HEK293 (cell line): ENCODE results near the gene SH3BP2.

Experiments used
- CTCF ChIA-PET: fragments of 350-600 bp; formaldehyde crosslinking; extraction: SDS; loops from one replicate; lab custom pipeline; 2021; ENCODE audit warnings: antibody characterized with exemption; lab: Yijun Ruan, JAX
- POLR2A ChIA-PET: fragments of 300-600 bp; formaldehyde crosslinking; extraction: SDS; loops from one replicate; lab custom pipeline; 2020; ENCODE audit warnings: antibody characterized with exemption, inconsistent platforms; lab: Yijun Ruan, JAX
- H3K27ac ChIP-seq: fragments of 200-500 bp; sonication (Bioruptor generic); 2 replicates; pipeline ENCODE4 v1.5.1; 2014; ENCODE audit warnings: low read depth, low read length, control low read depth, inconsistent platforms; ENCODE audit errors: extremely low read depth
- H3K36me3 ChIP-seq, 2 experiments: fragments of 200-500 bp in 1 of 2; sonication (Bioruptor generic) in 1 of 2; 1 replicate in 1 of 2; 2 replicates in 1 of 2; pipeline ENCODE4 v1.5.1; 2014 to 2017; ENCODE audit warnings: inconsistent platforms in 2 of 2, low read length in 2 of 2; ENCODE audit not compliant: control insufficient read depth in 2 of 2, insufficient read depth in 1 of 2
- H3K4me1 ChIP-seq: fragments of 200-500 bp; sonication (Bioruptor generic); 2 replicates; pipeline ENCODE4 v1.5.1; 2014; ENCODE audit warnings: mild to moderate bottlenecking, low read length, inconsistent platforms; ENCODE audit not compliant: control insufficient read depth, insufficient read depth
- H3K4me3 ChIP-seq: 2 replicates; pipeline ENCODE4 v1.5.1; 2011; ENCODE audit warnings: low read depth, mild to moderate bottlenecking, control low read depth, low read length, moderate library complexity
- H3K9me3 ChIP-seq: fragments of 200-500 bp; sonication (Bioruptor generic); 2 replicates; pipeline ENCODE4 v1.5.1; 2014; ENCODE audit warnings: low read depth, low read length, inconsistent platforms; ENCODE audit not compliant: control insufficient read depth, insufficient read depth
- EGR2 ChIP-seq: fragments of 450-650 bp; formaldehyde crosslinking; IDR thresholded peaks from 2 replicates; pipeline ENCODE4 v1.5.1; 2016; ENCODE audit warnings: low read depth, missing biosample characterization, missing genetic modification characterization
- OVOL3 ChIP-seq: fragments of 450-650 bp; formaldehyde crosslinking; IDR thresholded peaks from 2 replicates; pipeline ENCODE4 v1.5.1; 2016; ENCODE audit warnings: missing biosample characterization, missing genetic modification characterization
- SP7 ChIP-seq: fragments of 450-650 bp; formaldehyde crosslinking; IDR thresholded peaks from 2 replicates; pipeline ENCODE4 v1.5.1; 2016; ENCODE audit warnings: missing biosample characterization, missing genetic modification characterization
- ZBTB17 ChIP-seq: fragments of 450-650 bp; formaldehyde crosslinking; IDR thresholded peaks from 2 replicates; pipeline ENCODE4 v1.5.1; 2016; ENCODE audit warnings: missing biosample characterization, missing genetic modification characterization
- ZBTB20 ChIP-seq: fragments of 450-650 bp; formaldehyde crosslinking; IDR thresholded peaks from 2 replicates; pipeline ENCODE4 v1.5.1; 2016; ENCODE audit warnings: missing biosample characterization, missing genetic modification characterization
- ZBTB8A ChIP-seq: fragments of 450-650 bp; formaldehyde crosslinking; IDR thresholded peaks from 2 replicates; pipeline ENCODE4 v1.5.1; 2016; ENCODE audit warnings: missing biosample characterization, missing genetic modification characterization
- ZFHX2 ChIP-seq: fragments of 450-650 bp; formaldehyde crosslinking; conservative IDR thresholded peaks from 2 replicates; pipeline ENCODE4 v1.5.1; 2016; ENCODE audit warnings: missing biosample characterization, missing genetic modification characterization
- ZNF146 ChIP-seq: fragments of 450-650 bp; formaldehyde crosslinking; IDR thresholded peaks from 2 replicates; pipeline ENCODE4 v1.5.1; 2016; ENCODE audit warnings: missing biosample characterization, missing genetic modification characterization
- ZNF157 ChIP-seq: fragments of 450-650 bp; formaldehyde crosslinking; IDR thresholded peaks from 2 replicates; pipeline ENCODE4 v1.5.1; 2016; ENCODE audit warnings: missing biosample characterization, missing genetic modification characterization
- ZNF324 ChIP-seq: fragments of 450-650 bp; formaldehyde crosslinking; IDR thresholded peaks from 2 replicates; pipeline ENCODE4 v1.5.1; 2016; ENCODE audit warnings: missing biosample characterization, missing genetic modification characterization
- ZNF335 ChIP-seq: fragments of 450-650 bp; formaldehyde crosslinking; conservative IDR thresholded peaks from 2 replicates; pipeline ENCODE4 v1.5.1; 2016; ENCODE audit warnings: missing biosample characterization, missing genetic modification characterization
- ZNF341 ChIP-seq: fragments of 450-650 bp; formaldehyde crosslinking; IDR thresholded peaks from 2 replicates; pipeline ENCODE4; 2016; ENCODE audit warnings: low read depth, missing biosample characterization, missing genetic modification characterization
- ZNF423 ChIP-seq: fragments of 450-650 bp; formaldehyde crosslinking; IDR thresholded peaks from 2 replicates; pipeline ENCODE4 v1.5.1; 2016; ENCODE audit warnings: missing biosample characterization, missing genetic modification characterization
- ZNF571 ChIP-seq: fragments of 450-650 bp; formaldehyde crosslinking; IDR thresholded peaks from 2 replicates; pipeline ENCODE4 v1.5.0; 2017; ENCODE audit warnings: missing biosample characterization, missing genetic modification characterization
- ZNF600 ChIP-seq: fragments of 450-650 bp; formaldehyde crosslinking; IDR thresholded peaks from 2 replicates; pipeline ENCODE4 v1.5.1; 2016; ENCODE audit warnings: missing biosample characterization, missing genetic modification characterization
- ZNF776 ChIP-seq: fragments of 450-650 bp; formaldehyde crosslinking; IDR thresholded peaks from 2 replicates; pipeline ENCODE4 v1.5.0; 2017; ENCODE audit warnings: missing biosample characterization, missing genetic modification characterization, borderline replicate concordance
- ZNF791 ChIP-seq: fragments of 450-650 bp; formaldehyde crosslinking; IDR thresholded peaks from 2 replicates; pipeline ENCODE4 v1.5.1; 2016; ENCODE audit warnings: missing biosample characterization, missing genetic modification characterization
- ZNF843 ChIP-seq: fragments of 450-650 bp; formaldehyde crosslinking; IDR thresholded peaks from 2 replicates; pipeline ENCODE4 v1.5.1; 2016; ENCODE audit warnings: missing biosample characterization, missing genetic modification characterization
- TF ChIP-seq, protein P1 (sequence below): fragments of 450-650 bp; formaldehyde crosslinking; IDR thresholded peaks from 2 replicates; pipeline ENCODE4 v1.5.1; 2016; ENCODE audit warnings: missing biosample characterization, missing genetic modification characterization
- TF ChIP-seq, protein P2 (sequence below): fragments of 450-650 bp; formaldehyde crosslinking; IDR thresholded peaks from 2 replicates; pipeline ENCODE4 v1.5.1; 2016; ENCODE audit warnings: missing biosample characterization, missing genetic modification characterization
- TF ChIP-seq, protein P3 (sequence below): fragments of 450-650 bp; formaldehyde crosslinking; IDR thresholded peaks from 2 replicates; pipeline ENCODE4 v1.5.1; 2016; ENCODE audit warnings: missing biosample characterization, missing genetic modification characterization

SH3BP2 gene

GRCh38 chr4:2811830-2812611 lies 19.1 kb downstream of the SH3BP2 start (continued):
- TF ChIP-seq ZNF146 (tag by site-specific recombination) = no peak
- TF ChIP-seq ZBTB17 (tag by site-specific recombination) = peak; percentile 73
- no peak for TF ChIP-seq EGR2 (tag by site-specific recombination)
- TF ChIP-seq ZNF157 (tag by site-specific recombination) = no peak
- TF ChIP-seq OVOL3 (tag by site-specific recombination) = no peak
- TF ChIP-seq ZNF843 (tag by site-specific recombination) = no peak
- TF ChIP-seq ZNF776 = no peak
- TF ChIP-seq, protein P1, sequence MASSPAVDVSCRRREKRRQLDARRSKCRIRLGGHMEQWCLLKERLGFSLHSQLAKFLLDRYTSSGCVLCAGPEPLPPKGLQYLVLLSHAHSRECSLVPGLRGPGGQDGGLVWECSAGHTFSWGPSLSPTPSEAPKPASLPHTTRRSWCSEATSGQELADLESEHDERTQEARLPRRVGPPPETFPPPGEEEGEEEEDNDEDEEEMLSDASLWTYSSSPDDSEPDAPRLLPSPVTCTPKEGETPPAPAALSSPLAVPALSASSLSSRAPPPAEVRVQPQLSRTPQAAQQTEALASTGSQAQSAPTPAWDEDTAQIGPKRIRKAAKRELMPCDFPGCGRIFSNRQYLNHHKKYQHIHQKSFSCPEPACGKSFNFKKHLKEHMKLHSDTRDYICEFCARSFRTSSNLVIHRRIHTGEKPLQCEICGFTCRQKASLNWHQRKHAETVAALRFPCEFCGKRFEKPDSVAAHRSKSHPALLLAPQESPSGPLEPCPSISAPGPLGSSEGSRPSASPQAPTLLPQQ (tag by site-specific recombination) = peak; percentile 61
- TF ChIP-seq, protein P2, sequence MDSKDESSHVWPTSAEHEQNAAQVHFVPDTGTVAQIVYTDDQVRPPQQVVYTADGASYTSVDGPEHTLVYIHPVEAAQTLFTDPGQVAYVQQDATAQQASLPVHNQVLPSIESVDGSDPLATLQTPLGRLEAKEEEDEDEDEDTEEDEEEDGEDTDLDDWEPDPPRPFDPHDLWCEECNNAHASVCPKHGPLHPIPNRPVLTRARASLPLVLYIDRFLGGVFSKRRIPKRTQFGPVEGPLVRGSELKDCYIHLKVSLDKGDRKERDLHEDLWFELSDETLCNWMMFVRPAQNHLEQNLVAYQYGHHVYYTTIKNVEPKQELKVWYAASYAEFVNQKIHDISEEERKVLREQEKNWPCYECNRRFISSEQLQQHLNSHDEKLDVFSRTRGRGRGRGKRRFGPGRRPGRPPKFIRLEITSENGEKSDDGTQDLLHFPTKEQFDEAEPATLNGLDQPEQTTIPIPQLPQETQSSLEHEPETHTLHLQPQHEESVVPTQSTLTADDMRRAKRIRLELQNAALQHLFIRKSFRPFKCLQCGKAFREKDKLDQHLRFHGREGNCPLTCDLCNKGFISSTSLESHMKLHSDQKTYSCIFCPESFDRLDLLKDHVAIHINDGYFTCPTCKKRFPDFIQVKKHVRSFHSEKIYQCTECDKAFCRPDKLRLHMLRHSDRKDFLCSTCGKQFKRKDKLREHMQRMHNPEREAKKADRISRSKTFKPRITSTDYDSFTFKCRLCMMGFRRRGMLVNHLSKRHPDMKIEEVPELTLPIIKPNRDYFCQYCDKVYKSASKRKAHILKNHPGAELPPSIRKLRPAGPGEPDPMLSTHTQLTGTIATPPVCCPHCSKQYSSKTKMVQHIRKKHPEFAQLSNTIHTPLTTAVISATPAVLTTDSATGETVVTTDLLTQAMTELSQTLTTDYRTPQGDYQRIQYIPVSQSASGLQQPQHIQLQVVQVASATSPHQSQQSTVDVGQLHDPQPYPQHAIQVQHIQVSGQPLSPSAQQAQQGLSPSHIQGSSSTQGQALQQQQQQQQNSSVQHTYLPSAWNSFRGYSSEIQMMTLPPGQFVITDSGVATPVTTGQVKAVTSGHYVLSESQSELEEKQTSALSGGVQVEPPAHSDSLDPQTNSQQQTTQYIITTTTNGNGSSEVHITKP (tag by site-specific recombination) = peak; percentile 88
- TF ChIP-seq ZNF324 (tag by site-specific recombination) = 0 out of 2 replicates have a peak, but pooled peaks have one; percentile 46
- TF ChIP-seq, protein P3, sequence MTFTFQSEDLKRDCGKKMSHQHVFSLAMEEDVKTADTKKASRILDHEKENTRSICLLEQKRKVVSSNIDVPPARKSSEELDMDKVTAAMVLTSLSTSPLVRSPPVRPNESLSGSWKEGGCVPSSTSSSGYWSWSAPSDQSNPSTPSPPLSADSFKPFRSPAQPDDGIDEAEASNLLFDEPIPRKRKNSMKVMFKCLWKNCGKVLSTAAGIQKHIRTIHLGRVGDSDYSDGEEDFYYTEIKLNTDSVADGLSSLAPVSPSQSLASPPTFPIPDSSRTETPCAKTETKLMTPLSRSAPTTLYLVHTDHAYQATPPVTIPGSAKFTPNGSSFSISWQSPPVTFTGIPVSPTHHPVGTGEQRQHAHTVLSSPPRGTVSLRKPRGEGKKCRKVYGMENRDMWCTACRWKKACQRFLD (tag by site-specific recombination) = no peak
- TF ChIP-seq ZNF600 = peak; percentile 89
- no peak for TF ChIP-seq ZNF791 (tag by site-specific recombination)
- no peak for TF ChIP-seq ZNF571 (tag by site-specific recombination)
- peak; percentile 39 for TF ChIP-seq SP7 (tag by site-specific recombination)
- no peak; the same call in none of the 2 replicates for TF ChIP-seq ZBTB8A (tag by site-specific recombination)
- TF ChIP-seq ZNF423 (tag by site-specific recombination) = 0 out of 2 replicates have a peak, but pooled peaks have one; percentile 62
- peak; percentile 96 for TF ChIP-seq ZBTB20 (tag by site-specific recombination)

GRCh38 chr4:2812612-2813354 lies 19.9 kb downstream of the SH3BP2 start:
- Histone ChIP-seq H3K27ac (peak overlapping the region; percentile 88), H3K36me3 (no peaks in the 10 kb centered on the region), H3K4me1 (no peaks in the 10 kb centered on the region), H3K4me3 (peak overlapping the region; percentile 47), H3K9me3 (no peaks in the 10 kb centered on the region)
- ChIA-PET CTCF (interaction anchor here (0.6 kb wide), 1 partner anchor 54 kb away, joined by 3 read pairs; no protein-coding TSS in a partner anchor), POLR2A (interaction anchor here (1.2 to 1.3 kb wide), 3 partner anchors 10 to 150 kb away, joined by 3 to 6 read pairs (median 4); partner anchors contain the start of gene NOP14)
- TF ChIP-seq ZNF335 (tag by site-specific recombination) (0 out of 2 replicates have a peak, but pooled peaks have one; percentile 4), ZNF341 (tag by site-specific recombination) (peak; percentile 43), ZFHX2 (tag by site-specific recombination) (peak; percentile 88), EGR2 (tag by site-specific recombination) (peak; percentile 64), ZNF157 (tag by site-specific recombination) (no peak)
- TF ChIP-seq, protein P1 (tag by site-specific recombination) = 0 out of 2 replicates have a peak, but pooled peaks have one; percentile 5
- TF ChIP-seq, protein P2 (tag by site-specific recombination) = no peak
